Glutamatergic neuron (in vitro differentiated cells): Measurements from ENCODE around the gene CYP39A1. TPM values are rescaled to one million over a fixed set of nuclear protein-coding genes. Genes with fewer than 3 reads are reported as not detected.

Source experiments
- DNase-seq: peaks from one replicate; pipeline ENCODE4 v3.0.0; 2022
- H3K27ac Mint-ChIP-seq: one replicate; pipeline ENCODE4 v1.8.0; 2020; ENCODE audit warnings: mild to moderate bottlenecking, mixed read lengths, inconsistent platforms; ENCODE audit not compliant: unreplicated experiment
- H3K27me3 Mint-ChIP-seq: one replicate; pipeline ENCODE4 v1.8.0; 2020; ENCODE audit warnings: mild to moderate bottlenecking, moderate library complexity, mixed read lengths, inconsistent platforms; ENCODE audit not compliant: unreplicated experiment
- H3K36me3 Mint-ChIP-seq: one replicate; pipeline ENCODE4 v1.8.0; 2020; ENCODE audit warnings: mild to moderate bottlenecking, mixed read lengths, inconsistent platforms; ENCODE audit not compliant: unreplicated experiment
- H3K4me1 Mint-ChIP-seq: one replicate; pipeline ENCODE4 v1.8.0; 2020; ENCODE audit warnings: mild to moderate bottlenecking, low read depth, mixed read lengths, inconsistent platforms; ENCODE audit not compliant: unreplicated experiment
- H3K4me3 Mint-ChIP-seq: one replicate; pipeline ENCODE4 v1.8.0; 2020; ENCODE audit warnings: mild to moderate bottlenecking, mixed read lengths, inconsistent platforms; ENCODE audit not compliant: unreplicated experiment
- H3K9me3 Mint-ChIP-seq: one replicate; pipeline ENCODE4 v1.8.0; 2020; ENCODE audit warnings: mild to moderate bottlenecking, moderate library complexity, mixed read lengths, inconsistent platforms; ENCODE audit not compliant: unreplicated experiment
- CTCF ChIP-seq: fragments of 200-600 bp; sonication (generic); IDR thresholded peaks from one replicate; pipeline ENCODE4 v1.5.0; 2021; ENCODE audit not compliant: partially characterized antibody, unreplicated experiment
- total RNA-seq: library from RNA; stranded (reverse); fragmentation: NEBNext Ultra II Directional; extraction: Animal tissue kit (Norgen Biotek cat#: 25700); gene quantifications from one replicate; pipeline ENCODE4 v1.2.1, GENCODE V29; 2021; ENCODE audit not compliant: unreplicated experiment

Gene CYP39A1
- total RNA-seq, 1 donor from 2014 or later: 0.17 TPM

GRCh38 chr6:46628976-46629375, 23.6 kb downstream of the CYP39A1 start:
- H3K4me1 Mint-ChIP-seq: no peaks in the 10 kb centered on the region
- DNase-seq: no peak
- H3K27me3 Mint-ChIP-seq: no peaks in the 10 kb centered on the region

GRCh38 chr6:46628498-46628897, 24.1 kb downstream of the CYP39A1 start:
- H3K9me3 Mint-ChIP-seq: no peaks in the 10 kb centered on the region
- H3K27ac Mint-ChIP-seq: no peak overlapping the region
- no peaks in the 10 kb centered on the region for H3K36me3 Mint-ChIP-seq
- H3K4me3 Mint-ChIP-seq: no peak overlapping the region
- H3K27me3 Mint-ChIP-seq: no peaks in the 10 kb centered on the region
- TF ChIP-seq CTCF: no peak
- no peak for DNase-seq
- H3K4me1 Mint-ChIP-seq: no peaks in the 10 kb centered on the region

More at GRCh38 chr6:46628976-46629375, 23.6 kb downstream of the CYP39A1 start:
- no peak for TF ChIP-seq CTCF
- Mint-ChIP-seq H3K9me3 (no peaks in the 10 kb centered on the region), H3K27ac (no peak overlapping the region), H3K36me3 (no peaks in the 10 kb centered on the region), H3K4me3 (no peak overlapping the region)

- no peaks in the 10 kb centered on the region for H3K9me3 Mint-ChIP-seq
These were observed 25.6 kb downstream of the CYP39A1 start for GRCh38 chr6:46626976-46627375.

GRCh38 chr6:46626228-46626909, 26.2 kb downstream of the CYP39A1 start:
- Mint-ChIP-seq H3K27ac (no peak overlapping the region), H3K36me3 (no peaks in the 10 kb centered on the region), H3K27me3 (no peaks in the 10 kb centered on the region), H3K9me3 (no peaks in the 10 kb centered on the region), H3K4me1 (no peaks in the 10 kb centered on the region), H3K4me3 (no peak overlapping the region)
- TF ChIP-seq CTCF: peak; percentile 70
- DNase-seq: no peak

More at GRCh38 chr6:46626976-46627375, 25.6 kb downstream of the CYP39A1 start:
- H3K36me3 Mint-ChIP-seq: no peaks in the 10 kb centered on the region
- H3K4me1 Mint-ChIP-seq: no peaks in the 10 kb centered on the region
- TF ChIP-seq CTCF: no peak
- no peaks in the 10 kb centered on the region for H3K27me3 Mint-ChIP-seq
- DNase-seq: no peak
- no peak overlapping the region for H3K4me3 Mint-ChIP-seq
- H3K27ac Mint-ChIP-seq: no peak overlapping the region

- no peak for DNase-seq
- Mint-ChIP-seq H3K9me3 (no peaks in the 10 kb centered on the region), H3K4me3 (no peak overlapping the region), H3K4me1 (no peaks in the 10 kb centered on the region), H3K27me3 (no peaks in the 10 kb centered on the region), H3K27ac (no peak overlapping the region), H3K36me3 (no peaks in the 10 kb centered on the region)
- TF ChIP-seq CTCF: no peak
These were observed 33.9 kb downstream of the CYP39A1 start for GRCh38 chr6:46618726-46619125.
